ENCODE measurements around the gene SLC49A3.

DNA sequence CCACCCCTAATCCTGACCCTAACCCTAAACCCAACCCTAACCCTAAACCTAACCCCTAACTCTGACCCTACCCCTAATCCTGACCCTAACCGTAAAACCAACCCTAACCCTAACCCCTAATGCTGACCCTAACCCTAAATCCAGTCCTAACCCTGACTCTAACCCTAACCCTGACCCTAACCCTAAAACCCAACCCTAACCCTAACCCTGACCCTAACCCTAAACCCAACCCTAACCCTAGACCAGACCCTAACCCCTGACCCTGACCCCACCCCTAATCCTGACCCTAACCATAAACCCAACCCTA, 16.0 kb upstream of the SLC49A3 start:
- TF ChIP-seq, protein P1, sequence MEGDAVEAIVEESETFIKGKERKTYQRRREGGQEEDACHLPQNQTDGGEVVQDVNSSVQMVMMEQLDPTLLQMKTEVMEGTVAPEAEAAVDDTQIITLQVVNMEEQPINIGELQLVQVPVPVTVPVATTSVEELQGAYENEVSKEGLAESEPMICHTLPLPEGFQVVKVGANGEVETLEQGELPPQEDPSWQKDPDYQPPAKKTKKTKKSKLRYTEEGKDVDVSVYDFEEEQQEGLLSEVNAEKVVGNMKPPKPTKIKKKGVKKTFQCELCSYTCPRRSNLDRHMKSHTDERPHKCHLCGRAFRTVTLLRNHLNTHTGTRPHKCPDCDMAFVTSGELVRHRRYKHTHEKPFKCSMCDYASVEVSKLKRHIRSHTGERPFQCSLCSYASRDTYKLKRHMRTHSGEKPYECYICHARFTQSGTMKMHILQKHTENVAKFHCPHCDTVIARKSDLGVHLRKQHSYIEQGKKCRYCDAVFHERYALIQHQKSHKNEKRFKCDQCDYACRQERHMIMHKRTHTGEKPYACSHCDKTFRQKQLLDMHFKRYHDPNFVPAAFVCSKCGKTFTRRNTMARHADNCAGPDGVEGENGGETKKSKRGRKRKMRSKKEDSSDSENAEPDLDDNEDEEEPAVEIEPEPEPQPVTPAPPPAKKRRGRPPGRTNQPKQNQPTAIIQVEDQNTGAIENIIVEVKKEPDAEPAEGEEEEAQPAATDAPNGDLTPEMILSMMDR (conservative IDR thresholded peaks at IDR 0.05; ENCODE audit: low read depth, low read length), result no peak
- no peak for TF ChIP-seq EZH2phosphoT487 (IDR thresholded peaks at IDR 0.05; ENCODE audit: borderline replicate concordance, low read length)
